Fibroblast of mammary gland (primary cell): ENCODE results near the gene LDHA.

Source experiments
- DNase-seq: peaks from one replicate; pipeline ENCODE4 v3.0.0-alpha.2; 2010; ENCODE audit warnings: low read depth
- H3K4me3 ChIP-seq: 2 replicates; pipeline ENCODE4 v1.5.1; 2011; ENCODE audit warnings: low read depth, mild to moderate bottlenecking, low read length, moderate library complexity; ENCODE audit not compliant: control insufficient read depth
- TF ChIP-seq, protein P1 (sequence below): conservative IDR thresholded peaks from 2 replicates; pipeline ENCODE4 v1.5.1; 2011; ENCODE audit warnings: low read depth, low read length, inconsistent platforms; ENCODE audit not compliant: control insufficient read depth, insufficient read depth

LDHA gene

DNA sequence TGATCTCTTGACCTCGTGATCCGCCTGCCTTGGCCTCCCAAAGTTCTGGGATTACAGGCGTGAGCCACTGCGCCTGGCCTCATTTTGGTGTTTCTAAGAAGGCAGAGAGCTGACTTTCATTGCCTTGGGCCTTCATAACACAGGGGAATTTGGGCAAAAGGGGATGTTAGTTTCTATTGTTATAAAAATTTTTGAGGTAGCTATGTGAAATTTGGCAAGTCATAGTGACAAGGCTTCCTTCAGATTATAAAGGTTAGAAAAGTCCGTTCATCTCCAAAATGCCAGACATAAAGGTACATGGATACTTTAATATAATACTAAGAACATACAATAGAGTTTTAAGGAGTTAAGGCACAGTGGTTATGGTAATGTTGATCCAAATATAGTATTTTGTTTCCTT, 35.0 kb downstream of the LDHA start:
- TF ChIP-seq, protein P1, sequence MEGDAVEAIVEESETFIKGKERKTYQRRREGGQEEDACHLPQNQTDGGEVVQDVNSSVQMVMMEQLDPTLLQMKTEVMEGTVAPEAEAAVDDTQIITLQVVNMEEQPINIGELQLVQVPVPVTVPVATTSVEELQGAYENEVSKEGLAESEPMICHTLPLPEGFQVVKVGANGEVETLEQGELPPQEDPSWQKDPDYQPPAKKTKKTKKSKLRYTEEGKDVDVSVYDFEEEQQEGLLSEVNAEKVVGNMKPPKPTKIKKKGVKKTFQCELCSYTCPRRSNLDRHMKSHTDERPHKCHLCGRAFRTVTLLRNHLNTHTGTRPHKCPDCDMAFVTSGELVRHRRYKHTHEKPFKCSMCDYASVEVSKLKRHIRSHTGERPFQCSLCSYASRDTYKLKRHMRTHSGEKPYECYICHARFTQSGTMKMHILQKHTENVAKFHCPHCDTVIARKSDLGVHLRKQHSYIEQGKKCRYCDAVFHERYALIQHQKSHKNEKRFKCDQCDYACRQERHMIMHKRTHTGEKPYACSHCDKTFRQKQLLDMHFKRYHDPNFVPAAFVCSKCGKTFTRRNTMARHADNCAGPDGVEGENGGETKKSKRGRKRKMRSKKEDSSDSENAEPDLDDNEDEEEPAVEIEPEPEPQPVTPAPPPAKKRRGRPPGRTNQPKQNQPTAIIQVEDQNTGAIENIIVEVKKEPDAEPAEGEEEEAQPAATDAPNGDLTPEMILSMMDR = no peak
- H3K4me3 ChIP-seq = no peak overlapping the region
- no peak for DNase-seq

DNA sequence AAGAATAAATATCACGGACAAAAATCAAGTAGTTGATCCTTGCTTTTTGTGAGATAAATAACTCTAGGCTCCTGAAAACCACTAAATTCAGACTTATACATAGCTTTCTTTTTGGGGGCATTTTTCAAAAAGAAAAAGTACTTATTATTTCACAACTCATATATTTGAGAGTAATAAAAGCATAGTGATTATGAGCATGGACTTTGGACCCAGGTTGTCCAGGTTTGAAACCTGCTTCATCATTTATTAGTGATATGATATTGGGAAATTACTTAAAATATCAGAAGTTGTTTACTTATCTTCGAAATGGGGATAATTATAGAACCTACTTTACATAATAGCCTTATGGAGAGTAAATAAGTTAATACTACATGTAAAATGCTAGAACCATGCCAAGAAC, 44.3 kb downstream of the LDHA start:
- DNase-seq = no peak
- TF ChIP-seq, protein P1 = no peak
- no peak overlapping the region for H3K4me3 ChIP-seq

DNA sequence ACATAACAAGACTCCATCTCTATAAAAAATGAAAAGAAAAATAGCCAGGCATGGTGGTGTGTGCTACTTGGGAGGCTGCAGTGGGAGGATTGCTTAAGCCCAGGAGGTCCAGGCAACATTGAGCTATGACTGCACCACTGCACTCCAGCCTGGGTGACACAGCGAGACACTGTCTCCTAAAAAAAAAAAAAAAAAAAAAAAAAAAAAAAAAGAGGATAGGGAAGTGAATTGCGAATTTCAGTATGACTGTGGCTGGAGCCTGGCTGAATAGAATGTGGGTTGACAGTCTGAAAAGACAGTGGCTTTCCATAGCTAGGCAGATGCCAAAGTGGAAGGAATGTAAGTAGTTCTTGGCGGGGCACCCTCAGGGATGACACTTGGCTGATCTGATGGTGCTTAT, 54.9 kb downstream of the LDHA start:
- no peak overlapping the region for H3K4me3 ChIP-seq
- TF ChIP-seq, protein P1 = no peak
- DNase-seq = no peak

DNA sequence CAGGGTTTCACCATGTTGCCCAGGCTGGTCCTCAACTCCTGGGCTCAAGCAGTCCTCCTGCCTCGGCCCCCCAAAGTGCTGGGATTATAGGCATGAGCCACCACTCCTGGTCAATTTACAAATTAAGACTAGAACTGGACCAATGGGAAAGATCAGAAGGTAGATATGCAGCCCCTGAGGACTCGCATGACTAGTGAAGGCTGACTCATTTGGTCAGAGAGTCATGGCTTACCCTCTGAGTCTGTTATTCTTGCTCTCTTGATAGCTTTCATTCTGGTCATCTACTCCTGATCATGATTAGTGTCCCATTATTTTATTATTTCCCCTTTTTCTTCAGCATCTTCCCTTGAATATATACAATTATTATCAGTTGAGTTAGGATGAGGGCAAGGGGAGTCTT, 58.6 kb downstream of the LDHA start:
- no peak overlapping the region for H3K4me3 ChIP-seq
- peak; percentile 68 for DNase-seq
- TF ChIP-seq, protein P1 = no peak

DNA sequence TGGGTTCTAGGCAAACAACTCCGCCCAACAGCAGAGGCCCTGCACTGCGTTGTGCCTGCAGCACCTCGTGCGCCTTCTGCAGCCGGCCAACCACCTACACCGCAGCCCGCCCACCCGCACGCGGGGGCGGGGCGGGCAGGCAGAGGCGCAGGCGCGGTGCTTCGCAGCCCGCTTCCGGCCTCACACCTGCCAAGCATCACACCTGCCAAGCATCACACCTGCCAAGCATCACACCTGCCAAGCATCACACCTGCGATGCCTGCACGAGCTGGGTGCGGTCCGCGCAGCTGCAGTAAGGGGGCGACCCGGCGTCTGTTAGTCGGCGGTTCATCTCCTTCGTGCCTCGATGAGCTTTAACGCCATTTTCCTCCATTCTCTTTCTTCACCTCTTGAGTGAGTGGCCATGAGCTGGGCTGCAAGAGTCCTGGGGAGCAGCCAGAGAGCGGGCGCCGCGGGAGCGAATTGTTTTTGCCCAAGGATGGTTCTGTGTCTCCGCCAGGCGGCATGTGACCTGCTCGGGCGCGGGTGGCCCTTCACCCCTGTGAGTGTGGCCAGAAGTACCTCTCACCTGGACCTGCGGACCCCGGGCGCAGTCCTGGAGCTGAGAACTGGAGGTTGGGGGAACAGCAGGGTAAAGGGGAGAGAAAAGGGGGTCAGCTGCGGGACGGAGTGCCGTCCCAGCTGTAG, 61.5 kb downstream of the LDHA start, which contains the start of gene LDHAL6A:
Gene LDHAL6A, plus strand, starts transcription at position 171 of the 687 bp plus-strand sequence. CDS start 825 bp downstream, outside the sequence.
- H3K4me3 ChIP-seq = no peak within 1 kb of the TSS
- TF ChIP-seq, protein P1 = no peak
- DNase-seq = no peak

DNA sequence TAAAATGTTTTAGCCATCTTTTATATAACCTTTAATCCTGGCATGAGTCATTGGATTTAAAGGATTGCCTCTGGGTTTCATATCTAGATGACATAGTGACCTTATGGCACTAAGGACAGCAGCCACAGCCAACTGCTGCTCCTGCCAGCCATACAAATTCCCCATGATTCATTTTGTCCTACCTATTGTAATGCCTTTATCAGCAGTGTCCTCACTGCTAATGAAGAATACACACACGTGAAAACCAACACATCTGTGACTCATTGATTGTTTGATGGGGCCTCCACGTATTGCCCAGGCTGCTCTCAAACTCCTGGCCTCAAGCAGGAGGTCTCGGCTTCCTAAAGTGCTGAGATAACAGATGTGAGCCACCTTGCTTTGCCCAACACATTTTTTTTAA, 63.1 kb downstream of the LDHA start:
- TF ChIP-seq, protein P1 = no peak
- H3K4me3 ChIP-seq = no peak overlapping the region
- DNase-seq = peak; percentile 4
